ENCODE measurements around the gene ZNF697.
"Not testable (repeated sequence)": the region's sequence is repeated elsewhere in the genome, so short reads cannot be mapped to it uniquely, and the experiment has no call there.

The ZNF697 gene

DNA sequence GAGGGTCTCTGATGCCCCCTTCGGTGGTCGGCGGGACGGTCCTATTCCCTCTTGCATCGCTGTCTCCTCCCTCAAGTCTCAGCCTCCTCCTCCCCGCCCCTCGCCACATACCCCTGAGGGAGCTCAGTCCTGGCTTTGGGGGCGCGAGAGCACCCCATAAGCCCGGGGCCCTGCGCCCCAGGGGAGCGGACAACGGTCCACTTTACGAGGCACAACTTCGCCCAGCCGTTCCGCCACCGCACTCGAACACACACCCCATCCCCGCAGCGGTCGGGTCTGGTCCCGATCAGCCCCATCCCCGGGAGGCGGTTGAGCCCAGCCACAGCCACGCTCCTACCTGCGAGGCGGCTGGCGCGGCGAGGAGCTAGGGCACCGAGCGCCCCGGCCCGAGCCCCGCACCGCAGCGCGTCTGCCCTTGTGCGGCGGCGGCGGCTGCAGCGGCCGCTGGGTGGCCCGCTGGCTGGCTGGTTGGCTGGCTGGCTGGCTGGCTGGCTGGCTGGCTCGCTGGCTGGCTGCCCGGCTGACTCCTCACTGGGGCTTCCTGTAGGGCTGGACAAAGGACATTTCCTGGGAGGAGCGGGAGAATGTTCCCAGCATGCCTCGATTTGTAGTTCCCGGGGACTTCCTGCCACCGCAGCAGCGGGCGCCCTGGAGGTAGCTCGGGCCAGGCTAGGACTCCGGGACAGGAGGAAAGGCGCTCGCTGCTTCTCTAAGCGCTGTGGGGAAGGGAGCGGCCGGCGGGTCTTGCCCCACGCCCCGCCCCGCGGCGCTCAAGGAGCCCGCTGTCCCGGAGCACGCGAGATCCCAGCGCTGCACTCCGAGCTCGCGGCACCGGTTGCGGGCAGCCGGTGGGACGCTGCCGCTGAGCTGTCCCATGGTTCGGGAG lies at the start of gene ZNF697:
TSS of gene ZNF697 (minus strand) at position 533 of the 886 bp plus-strand sequence. CDS start 22,166 bp downstream, outside the sequence.
- DNase-seq (ENCODE audit: low read depth): peak; percentile 98

DNA sequence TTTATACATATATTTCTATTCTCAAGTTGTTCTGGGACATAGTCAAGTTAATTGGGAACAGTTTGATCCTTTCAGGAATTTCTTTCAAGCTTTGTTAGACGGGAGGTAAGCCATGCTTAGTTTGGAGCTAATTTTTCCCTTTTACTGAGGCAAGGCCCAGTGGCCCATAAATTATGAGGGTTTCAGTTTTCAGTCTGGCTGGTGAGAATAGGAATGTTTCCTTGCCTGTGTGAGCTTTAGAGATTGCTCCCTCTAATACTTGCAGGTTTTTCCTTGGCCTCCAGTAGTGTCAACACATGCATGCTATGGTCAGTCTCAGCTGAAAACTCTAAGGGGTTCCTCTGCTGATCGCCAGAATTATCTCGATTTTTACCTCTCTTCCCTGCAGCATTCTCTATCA lies 49.5 kb upstream of the ZNF697 start:
- DNase-seq (ENCODE audit: low read depth): no peak

DNA sequence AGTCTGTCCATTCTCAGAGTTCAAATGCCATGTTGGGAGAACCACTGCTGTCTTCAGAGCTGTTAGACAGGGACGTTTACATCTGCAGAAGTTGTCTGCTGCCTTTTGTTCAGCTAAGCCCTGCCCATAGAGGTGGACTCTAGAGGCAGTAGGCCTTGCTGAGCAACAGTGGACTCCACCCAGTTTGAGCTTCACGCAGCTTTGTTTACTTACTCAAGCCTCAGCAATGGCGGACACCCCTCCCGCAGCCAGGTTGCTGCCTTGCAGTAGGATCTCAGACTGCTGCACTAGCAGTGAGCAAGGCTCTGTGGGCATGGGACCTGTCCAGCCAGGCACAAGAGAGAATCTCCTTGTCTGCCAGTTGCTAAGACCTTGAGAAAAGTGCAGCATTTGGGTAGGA lies 48.8 kb upstream of the ZNF697 start:
- not testable (repeated sequence) for DNase-seq (ENCODE audit: low read depth)

DNA sequence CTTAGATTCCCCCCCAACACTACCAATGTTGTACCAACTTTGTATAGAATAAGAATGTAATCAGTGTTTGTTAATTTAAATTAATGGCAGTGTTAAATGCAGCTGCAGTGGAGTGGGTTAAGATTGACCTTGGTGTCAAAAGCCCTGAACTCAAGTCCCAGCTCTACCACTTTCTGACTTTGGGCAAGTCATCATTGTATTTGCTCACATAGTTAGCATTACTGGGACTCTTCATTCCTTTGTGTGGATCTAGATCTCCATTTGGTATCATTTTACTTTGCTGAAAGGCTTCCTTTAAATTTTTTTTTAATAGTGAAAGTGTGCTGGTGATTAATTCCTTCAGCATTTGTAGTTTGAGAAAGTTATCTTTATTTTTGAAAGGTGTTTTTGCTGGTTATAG lies 41.4 kb upstream of the ZNF697 start:
- no peak for DNase-seq (ENCODE audit: low read depth)

DNA sequence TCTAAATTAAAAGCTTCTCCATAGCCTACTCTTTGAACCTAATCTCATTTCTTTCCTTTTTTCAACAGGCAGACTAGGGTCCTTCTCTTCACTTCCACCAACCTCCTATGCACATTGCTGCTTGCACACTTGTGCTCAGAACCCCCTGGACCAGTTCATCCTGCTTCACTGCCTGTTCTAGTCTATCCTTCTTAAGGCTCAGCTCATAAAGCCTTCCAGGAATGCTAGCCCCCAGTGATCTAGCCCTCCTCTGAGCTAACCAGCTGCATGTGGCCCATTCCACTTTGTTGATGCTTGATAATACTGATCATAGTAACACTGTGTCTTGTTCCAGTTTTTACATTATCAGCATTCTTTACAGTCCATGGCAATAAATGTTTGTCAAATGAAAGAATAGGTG lies 40.7 kb upstream of the ZNF697 start:
- no peak for DNase-seq (ENCODE audit: low read depth)

DNA sequence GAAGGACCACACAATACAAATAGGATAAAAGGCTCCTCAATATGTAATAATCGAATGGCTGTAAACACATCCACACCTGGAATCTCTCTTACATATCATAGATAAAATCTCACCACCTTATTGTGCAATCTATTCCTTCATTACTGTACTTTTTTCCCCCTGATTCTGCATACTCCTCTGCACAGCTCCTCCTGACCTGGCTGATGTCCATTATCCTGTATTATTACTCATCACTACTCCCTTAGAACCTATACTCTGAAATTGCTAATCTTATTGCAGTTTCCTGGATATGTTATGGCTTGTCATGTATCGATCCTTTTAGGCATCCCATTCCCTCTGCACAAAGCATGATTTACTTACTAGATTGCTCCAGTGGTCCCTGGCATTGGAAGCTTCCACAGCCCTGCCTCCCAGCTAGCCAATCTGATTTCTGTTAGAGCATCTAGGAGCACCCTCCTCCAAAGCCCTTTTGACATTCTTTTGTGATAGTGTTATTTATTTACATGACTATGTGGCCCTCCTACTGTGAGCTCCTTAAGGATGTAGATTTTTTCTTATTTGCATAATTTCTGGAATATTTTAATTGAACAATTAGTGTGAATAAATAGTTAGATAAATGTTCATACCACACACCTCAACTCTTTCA lies 39.5 kb upstream of the ZNF697 start:
- peak; percentile 33 for DNase-seq (ENCODE audit: low read depth)

DNA sequence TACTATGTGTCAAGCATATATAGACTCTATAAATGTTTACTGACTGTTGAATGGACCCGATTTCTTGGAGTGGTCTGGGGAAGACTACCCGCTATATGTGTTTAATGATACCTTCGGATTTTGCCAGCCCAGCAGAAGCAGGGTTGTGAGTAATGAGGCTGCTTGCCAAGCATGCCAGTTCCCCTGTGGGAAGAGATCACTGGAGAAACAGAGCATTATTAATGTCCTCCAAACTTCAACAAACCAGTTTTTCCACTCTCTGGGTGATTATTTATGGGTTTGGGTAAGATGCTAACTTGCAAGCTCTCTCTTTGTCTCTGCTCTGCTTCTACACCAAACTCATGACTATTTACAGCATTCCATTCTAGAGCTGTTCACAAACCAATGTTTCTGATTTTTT lies 38.6 kb upstream of the ZNF697 start:
- DNase-seq (ENCODE audit: low read depth): no peak

DNA sequence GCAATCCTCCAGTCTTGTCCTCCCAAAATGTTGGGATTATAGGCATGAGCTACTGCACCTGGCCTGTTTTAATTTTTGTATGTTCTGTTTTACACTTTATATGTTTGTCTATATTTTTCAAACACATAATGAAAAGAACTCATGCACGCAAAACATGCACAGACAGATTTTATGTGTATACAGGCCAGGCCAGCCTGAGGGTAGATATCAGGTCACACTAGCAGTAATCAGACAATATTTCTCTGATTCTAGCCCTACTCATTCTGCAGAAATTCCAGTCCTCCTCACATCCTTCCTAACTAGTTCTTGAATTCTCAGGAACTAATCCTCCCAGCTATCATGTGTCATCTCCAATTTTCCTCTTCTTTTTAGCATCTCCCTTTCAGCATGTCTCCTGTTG lies 35.8 kb upstream of the ZNF697 start:
- DNase-seq (ENCODE audit: low read depth): no peak

DNA sequence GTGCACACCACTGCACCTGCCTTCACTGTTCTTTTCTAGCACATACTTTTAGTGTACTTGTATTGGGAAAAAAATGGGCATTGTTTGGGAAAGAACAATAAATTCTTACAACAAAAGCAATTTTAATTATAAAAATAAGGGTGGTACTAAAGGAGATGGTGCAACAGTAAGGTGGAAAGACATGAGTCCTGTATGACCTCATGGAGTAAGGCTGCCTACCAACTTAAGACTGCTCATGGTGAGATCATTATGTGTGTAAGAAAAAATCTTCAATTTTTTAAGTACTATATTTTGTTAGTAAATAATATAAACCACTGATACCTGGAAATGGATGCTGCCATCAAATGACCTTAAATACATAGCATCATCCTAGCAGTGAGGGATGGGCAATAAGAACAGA lies 34.1 kb upstream of the ZNF697 start:
- DNase-seq (ENCODE audit: low read depth): no peak

DNA sequence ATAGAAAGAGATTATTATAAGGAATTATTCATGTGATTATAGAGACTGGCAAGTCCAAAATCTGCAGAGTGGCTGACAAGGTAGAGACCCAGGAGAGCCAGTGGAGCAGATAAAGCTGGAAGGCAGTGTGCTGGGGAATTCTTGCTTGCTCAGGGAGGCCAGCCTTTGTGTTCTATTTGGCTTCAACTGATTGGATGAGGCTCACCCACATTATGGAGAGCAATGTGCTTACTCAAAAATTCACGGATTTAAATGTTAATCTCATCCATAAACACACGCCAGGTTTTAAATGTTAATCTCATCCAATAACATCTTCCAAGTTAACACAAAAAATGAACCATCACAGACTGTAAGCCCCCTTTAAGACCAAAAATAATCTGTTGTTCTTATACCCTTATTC lies 33.5 kb upstream of the ZNF697 start:
- DNase-seq (ENCODE audit: low read depth): no peak

DNA sequence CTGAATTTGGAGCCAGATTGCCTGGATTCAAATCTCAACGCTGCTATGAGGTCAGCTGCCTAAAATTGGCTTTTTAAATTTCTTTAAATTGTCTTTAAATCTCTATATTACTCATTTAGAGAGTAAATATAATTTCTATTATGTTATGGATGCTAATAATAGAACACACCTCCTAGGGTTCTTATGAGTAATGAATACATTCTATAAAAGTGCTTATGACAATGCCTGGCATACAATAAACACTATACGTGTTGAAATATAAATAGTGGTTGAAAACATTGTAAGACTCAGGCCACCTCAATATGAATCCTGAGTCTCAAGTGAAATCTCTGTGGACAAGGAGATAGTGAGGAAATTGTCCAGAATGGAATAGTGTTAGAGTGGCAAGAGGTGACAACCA lies 32.7 kb upstream of the ZNF697 start:
- DNase-seq (ENCODE audit: low read depth): no peak

DNA sequence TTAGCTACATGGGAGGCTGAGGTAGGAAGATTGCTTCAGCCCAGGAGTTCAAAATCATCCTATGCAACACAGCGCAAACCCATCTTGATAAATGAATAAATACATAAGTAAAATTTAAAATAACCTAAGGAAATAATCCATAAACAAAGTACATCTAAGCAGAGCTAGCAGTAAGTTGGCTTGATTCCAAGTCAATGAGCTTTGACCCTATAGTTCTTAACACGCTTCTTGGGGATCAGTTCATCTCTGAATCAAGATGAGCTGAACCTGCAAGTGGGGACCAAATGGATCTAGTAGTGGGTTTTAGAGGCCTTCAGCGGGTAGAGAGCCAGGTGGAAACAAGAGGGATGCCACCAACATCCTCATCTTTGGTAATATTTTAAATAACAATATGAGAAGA lies 32.1 kb upstream of the ZNF697 start:
- no peak for DNase-seq (ENCODE audit: low read depth)

DNA sequence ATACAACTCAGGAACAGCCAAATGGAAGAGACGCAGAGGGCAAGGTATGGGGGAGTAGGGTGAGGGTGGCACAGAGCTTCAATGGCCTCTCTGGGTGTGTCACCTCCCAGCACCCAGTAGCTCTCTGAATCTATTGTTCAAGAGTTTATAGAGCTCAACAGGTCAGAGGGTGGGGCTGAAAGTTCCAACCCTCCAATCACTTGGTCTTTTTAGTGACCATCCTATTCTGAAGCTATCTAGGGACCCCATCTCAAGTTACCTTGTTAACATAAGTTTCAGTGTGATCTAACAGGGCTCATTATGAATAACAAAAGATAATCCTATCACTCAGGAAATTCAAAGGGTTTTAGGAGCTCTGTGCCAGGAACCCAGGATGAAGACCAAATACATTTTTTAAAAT lies 31.2 kb upstream of the ZNF697 start:
- DNase-seq (ENCODE audit: low read depth): no peak

DNA sequence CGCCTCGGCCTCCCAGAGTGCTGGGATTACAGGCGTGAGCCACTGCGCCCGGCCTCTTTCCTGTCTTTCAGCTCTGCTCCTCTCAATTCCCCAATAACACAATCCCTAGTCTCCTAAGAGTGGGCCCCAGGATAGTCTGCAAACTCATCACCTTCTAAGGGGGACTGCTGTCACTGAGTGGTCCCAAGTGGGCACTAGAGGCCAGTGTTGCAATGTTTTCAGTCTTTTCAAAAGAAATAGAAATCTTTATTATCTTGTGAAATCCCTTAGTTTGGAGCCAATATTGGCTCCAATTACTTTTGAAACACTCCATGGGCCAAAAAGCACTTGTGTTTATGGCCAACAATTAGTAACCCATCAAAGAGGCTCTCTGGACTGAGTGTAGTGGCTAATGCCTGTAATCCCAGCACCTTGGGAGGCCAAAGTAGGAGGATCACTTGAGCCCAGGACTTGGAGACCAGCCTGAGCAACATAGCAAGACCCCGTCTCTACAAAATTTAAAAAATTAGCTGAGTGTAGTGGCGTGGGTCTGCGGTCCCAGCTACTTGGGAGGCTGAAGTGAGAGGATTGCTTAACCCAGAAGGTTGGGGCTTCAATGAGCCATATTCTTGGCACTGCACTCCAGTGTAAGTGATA lies 28.6 kb upstream of the ZNF697 start:
- DNase-seq (ENCODE audit: low read depth): no peak

DNA sequence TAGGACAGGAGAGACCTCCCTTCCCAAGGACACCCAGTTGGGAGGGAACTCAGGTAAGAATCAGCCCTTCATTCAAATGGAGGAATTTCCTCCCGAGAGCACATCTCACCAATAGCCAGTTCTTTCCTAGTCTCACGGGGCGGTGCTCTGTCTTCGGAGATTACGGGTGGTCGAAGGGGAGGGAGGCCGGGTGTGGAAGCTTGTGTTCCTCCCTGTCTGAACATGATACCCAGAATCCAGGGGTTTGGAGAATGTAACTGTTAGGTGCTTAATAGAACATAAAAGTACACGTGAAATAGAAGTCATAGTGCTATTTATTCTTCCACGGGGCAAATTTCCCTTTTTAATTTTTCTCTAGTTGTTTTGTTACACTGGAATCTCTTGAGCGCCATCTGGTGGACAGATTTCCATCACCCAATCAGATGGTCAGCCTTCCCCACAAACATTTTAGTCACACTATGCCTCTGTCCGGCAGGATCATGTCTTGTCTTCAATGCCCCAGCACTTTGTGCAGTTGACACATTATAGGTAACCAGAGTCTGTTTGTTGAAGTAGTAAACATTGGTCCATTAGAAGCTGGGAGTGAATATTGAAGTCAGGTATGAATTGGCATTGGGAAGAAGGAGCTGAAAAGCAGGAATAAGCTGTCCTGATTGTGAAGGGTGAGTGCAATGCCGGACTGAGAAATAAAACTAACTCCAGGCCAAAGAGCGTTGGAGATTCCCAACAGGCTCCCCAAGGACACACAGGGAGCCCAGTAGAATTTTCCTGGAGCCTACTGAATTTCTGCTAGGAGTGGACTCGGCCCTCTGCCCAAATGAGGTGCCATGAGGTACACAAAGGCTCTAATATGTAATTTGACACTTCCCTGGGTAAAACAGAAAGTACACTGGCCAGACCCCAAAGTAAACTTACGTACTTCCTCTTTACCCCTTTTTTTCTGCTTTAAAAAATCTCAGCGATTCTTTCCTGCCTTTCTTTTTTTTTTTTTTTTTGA lies 27.6 kb upstream of the ZNF697 start:
- peak; percentile 88 for DNase-seq (ENCODE audit: low read depth)

DNA sequence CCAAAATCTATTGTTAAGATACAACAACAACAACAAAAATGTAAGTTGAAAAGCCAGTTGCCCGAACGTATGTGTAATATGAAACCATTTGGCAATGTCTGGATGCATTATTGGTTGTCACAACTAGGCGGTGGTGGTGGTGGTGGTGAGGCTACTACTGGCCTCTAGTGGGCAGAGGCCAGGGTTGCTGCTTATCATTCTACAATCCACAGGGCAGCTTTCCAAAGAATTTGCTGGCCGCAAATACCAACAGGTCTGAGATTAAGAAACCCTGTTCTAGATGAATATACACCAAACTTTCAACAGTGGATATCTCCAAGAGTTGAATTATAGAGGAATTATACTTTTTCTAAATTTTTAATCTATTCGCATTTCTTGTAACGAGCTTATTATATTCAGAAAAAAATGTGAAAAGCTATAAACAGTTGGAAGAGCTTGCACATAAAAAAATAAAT lies 26.8 kb upstream of the ZNF697 start:
- DNase-seq (ENCODE audit: low read depth): peak; percentile 92

DNA sequence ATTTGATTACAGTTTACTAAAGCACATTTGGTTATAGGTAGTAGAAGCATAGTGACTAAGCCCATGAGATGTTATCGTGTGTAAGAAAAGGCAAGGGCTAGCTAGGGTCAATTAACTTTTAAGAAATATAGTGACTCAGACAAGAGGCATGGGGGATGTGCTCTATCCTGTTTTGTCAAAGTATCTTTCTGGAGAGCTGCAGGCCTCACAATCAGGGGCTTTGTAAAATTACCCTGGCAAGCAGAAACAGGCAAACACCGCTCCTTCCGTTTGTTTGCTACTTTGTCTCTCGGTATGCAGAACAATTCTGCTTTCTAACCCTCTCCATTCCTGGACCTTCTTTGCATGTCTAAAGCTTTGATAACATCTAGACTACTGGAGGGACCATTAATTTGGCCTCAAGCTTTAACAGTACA lies 26.1 kb upstream of the ZNF697 start:
- DNase-seq (ENCODE audit: low read depth): peak; percentile 71

DNA sequence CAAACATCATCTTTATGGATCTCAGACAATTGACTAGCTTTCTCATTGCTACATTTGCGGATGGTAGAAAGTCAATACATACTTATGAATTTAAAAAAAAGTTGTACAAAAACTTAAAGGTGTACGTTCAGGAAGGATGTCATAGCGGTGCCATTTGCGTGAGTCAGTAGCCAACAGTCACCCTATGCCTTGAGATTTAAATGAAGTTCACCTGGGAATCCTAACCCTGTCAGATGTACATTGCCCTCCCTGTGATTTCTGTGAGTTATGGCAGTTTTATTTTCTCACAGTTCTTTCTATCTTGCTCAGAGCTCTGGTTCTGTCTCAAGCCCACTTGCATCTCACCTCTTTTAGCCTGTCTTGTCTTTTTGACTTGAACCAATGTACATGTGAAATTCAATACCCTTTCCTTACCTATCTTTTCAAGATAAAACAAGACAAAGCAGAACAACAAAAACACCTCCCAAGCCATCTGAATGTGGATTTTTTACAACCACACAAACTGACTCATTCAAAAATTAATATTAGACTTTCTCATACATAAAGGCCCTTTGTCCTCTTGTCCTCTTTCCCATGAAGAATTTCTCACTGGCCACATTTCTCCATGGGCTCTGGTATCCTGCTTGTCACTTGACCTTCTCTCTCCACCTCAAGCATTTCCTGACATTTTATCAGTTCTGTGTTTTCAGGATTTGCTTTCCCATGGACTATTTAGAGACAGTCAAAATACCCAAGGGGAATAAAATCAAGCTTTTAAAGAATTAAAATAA lies 25.3 kb upstream of the ZNF697 start:
- DNase-seq (ENCODE audit: low read depth): peak; percentile 47

DNA sequence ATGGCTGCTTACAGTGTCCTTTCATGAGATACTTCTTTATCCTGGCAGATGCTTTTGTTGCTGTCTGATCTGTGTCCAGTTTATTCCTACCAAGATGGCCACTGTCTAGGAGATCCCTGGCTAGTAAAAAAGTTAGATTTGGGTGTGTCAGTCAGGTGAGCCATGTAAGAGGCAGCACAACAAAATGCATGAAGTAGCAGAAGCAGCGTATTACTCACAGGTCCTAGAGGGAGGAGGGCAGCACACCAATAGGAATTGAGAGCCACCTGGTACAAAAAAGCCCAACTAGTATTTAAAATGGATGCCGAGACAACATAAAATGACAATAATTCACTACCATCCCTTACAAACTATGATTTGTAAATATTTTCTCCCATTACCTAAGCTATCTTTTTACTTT lies 22.8 kb upstream of the ZNF697 start:
- no peak for DNase-seq (ENCODE audit: low read depth)

DNA sequence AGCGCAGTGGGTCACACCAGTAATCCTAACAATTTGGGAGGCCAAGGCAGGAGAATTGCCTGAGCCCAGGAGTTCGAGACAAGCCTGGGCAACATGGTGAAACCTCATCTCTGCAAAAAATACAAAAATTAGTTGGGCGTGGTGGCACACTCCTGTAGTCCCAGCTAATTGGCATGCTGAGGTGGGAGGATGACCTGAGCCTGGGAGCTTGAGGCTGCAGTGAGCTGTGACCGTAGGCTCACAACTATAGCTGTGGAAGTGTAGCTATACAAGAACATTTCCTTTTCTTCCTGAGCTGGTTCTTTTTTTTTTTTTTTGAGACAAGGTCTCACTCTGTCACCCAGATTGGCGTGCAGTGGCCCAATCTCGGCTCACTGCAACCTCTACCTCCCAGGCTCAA lies 19.1 kb upstream of the ZNF697 start:
- no peak for DNase-seq (ENCODE audit: low read depth)

DNA sequence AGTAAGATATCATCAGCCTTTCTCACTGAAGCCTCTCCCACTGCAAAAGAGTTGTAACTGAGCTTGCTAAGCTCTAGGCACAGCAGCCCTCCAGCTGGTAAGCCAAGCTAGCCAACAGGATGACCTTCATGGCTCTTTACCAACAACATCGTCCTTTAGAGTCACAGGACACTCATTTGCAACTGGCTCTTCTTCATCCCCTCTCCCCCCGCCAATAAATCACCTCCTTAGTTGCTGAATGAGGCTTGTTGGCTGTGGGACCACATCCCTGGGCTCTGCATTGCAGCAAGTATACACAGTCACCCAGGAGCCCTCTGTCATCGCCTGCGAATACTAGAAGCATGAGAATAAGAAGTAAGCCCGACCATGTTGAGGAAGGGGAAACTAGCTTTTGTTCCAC lies 16.0 kb upstream of the ZNF697 start:
- no peak for DNase-seq (ENCODE audit: low read depth)

Measured in iris pigment epithelial cell (primary cell).